Vagina (tissue), 2 donors: ENCODE data around the gene MEGF6.

ENCODE experiments used
- CTCF ChIP-seq, 3 experiments: fragments of 450-650 bp in 2 of 3; fragments of 200-600 bp in 1 of 3; sonication (generic) in 1 of 3; IDR thresholded peaks; one replicate each; pipeline ENCODE4 v1.5.1; 2017 to 2019; ENCODE audit warnings: antibody characterized with exemption in 3 of 3, mild to moderate bottlenecking in 2 of 3, moderate library complexity in 2 of 3
- POLR2A ChIP-seq, 2 donors: fragments of 450-650 bp; IDR thresholded peaks; one replicate each; pipeline ENCODE4 v1.6.1; 2017; ENCODE audit warnings: antibody characterized with exemption in 2 of 2, mild to moderate bottlenecking in 2 of 2, moderate library complexity in 2 of 2

- TF ChIP-seq CTCF (IDR thresholded peaks at IDR 0.05) (no peak), POLR2A (IDR thresholded peaks at IDR 0.05) (no peak)
Measured at GRCh38 chr1:3568815-3569435, 42.4 kb downstream of the MEGF6 start.
